GM12878 (cell line): ENCODE results near the gene FBXL7.

Experiments used
- BHLHE40 ChIP-seq, 2 experiments: fragments of 450-650 bp in 1 of 2; IDR thresholded peaks; 2 replicates each; pipeline ENCODE4 v1.6.1; 2011 to 2017; ENCODE audit warnings: low read depth in 2 of 2, borderline replicate concordance in 1 of 2, improper control_type of control experiment in 1 of 2, low read length in 1 of 2, mild to moderate bottlenecking in 1 of 2
- CEBPB ChIP-seq, 2 experiments: fragments of 150-350 bp in 1 of 2; IDR thresholded peaks; 2 replicates each; pipeline ENCODE4 v1.6.1; 2012 to 2014; ENCODE audit warnings: low read depth in 2 of 2, low read length in 2 of 2, borderline replicate concordance in 1 of 2, inconsistent platforms in 1 of 2
- EP300 ChIP-seq, 2 experiments: fragments of 150-350 bp in 1 of 2; IDR thresholded peaks; 2 replicates each; pipeline ENCODE4 v1.6.1; 2011 to 2012; ENCODE audit warnings: low read depth in 2 of 2, low read length in 2 of 2, borderline replicate concordance in 1 of 2, improper control_type of control experiment in 1 of 2, inconsistent platforms in 1 of 2; ENCODE audit not compliant: control insufficient read depth in 1 of 2
- MYC ChIP-seq: IDR thresholded peaks from 2 replicates; pipeline ENCODE4 v1.6.1; 2011; ENCODE audit warnings: mild to moderate bottlenecking, low read length, moderate library complexity, inconsistent platforms; ENCODE audit not compliant: insufficient read depth, insufficient replicate concordance, insufficient read length, severe bottlenecking
- RFX5 ChIP-seq: IDR thresholded peaks from 2 replicates; pipeline ENCODE4 v1.6.1; 2011; ENCODE audit warnings: low read depth, low read length, improper control_type of control experiment
- SPI1 ChIP-seq: IDR thresholded peaks from 2 replicates; pipeline ENCODE4 v1.6.1; 2011; ENCODE audit warnings: low read depth, mild to moderate bottlenecking, low read length, moderate library complexity, borderline replicate concordance; ENCODE audit not compliant: insufficient read depth
- TF ChIP-seq, protein P1 (sequence below), 3 experiments: IDR thresholded peaks in 2 of 3; conservative IDR thresholded peaks in 1 of 3; 2 replicates each; pipeline ENCODE4 v1.5.1; 2011; ENCODE audit warnings: low read depth in 3 of 3, low read length in 3 of 3, mild to moderate bottlenecking in 3 of 3, control low read depth in 2 of 3, moderate library complexity in 2 of 3, inconsistent platforms in 1 of 3, mixed read lengths in 1 of 3; ENCODE audit not compliant: control insufficient read depth in 2 of 3, insufficient read depth in 1 of 3; ENCODE audit errors: extremely low read depth in 1 of 3

DNA sequence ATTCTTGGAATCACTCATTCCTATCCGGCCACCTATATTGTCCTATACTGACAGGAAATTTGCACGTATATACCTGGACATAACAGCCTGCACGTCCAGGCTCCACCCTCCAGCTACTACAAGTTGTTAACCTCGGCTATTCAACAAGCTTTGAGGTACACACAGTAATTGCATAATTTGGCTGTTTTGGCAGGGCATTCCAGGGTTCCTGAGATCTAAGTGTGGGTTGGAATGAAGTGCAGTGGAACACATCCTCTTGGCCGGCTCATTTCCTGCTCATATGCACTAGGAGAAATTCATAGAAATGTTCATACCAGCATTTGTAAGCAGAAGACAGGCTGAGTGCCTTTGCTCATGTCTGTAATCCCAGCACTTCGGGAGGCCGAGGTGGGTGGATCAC lies 222.3 kb downstream of the FBXL7 start:
- TF ChIP-seq, protein P1, sequence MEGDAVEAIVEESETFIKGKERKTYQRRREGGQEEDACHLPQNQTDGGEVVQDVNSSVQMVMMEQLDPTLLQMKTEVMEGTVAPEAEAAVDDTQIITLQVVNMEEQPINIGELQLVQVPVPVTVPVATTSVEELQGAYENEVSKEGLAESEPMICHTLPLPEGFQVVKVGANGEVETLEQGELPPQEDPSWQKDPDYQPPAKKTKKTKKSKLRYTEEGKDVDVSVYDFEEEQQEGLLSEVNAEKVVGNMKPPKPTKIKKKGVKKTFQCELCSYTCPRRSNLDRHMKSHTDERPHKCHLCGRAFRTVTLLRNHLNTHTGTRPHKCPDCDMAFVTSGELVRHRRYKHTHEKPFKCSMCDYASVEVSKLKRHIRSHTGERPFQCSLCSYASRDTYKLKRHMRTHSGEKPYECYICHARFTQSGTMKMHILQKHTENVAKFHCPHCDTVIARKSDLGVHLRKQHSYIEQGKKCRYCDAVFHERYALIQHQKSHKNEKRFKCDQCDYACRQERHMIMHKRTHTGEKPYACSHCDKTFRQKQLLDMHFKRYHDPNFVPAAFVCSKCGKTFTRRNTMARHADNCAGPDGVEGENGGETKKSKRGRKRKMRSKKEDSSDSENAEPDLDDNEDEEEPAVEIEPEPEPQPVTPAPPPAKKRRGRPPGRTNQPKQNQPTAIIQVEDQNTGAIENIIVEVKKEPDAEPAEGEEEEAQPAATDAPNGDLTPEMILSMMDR (IDR thresholded peaks at IDR 0.05 in 2 of 3, conservative IDR thresholded peaks at IDR 0.05 in 1 of 3; ENCODE audit: control insufficient read depth in 2 of 3, extremely low read depth in 1 of 3, insufficient read depth in 1 of 3, low read depth in 3 of 3, low read length in 3 of 3), result no peak
- TF ChIP-seq EP300 (IDR thresholded peaks at IDR 0.05; ENCODE audit: borderline replicate concordance in 1 of 2, control insufficient read depth in 1 of 2, low read depth in 2 of 2, low read length in 2 of 2) (no peak), BHLHE40 (IDR thresholded peaks at IDR 0.05; ENCODE audit: borderline replicate concordance in 1 of 2, low read depth in 2 of 2, low read length in 1 of 2) (no peak), RFX5 (no peak), MYC (no peak), SPI1 (no peak), CEBPB (IDR thresholded peaks at IDR 0.05; ENCODE audit: borderline replicate concordance in 1 of 2, low read depth in 2 of 2, low read length in 2 of 2) (no peak)
